Measurements from ENCODE around the gene MAD2L1. TPM values are rescaled to one million over a fixed set of nuclear protein-coding genes. Genes with fewer than 3 reads are reported as not detected.

Gene MAD2L1
- total RNA-seq, 1 donor from 2014 or later, result 13.7 TPM

DNA sequence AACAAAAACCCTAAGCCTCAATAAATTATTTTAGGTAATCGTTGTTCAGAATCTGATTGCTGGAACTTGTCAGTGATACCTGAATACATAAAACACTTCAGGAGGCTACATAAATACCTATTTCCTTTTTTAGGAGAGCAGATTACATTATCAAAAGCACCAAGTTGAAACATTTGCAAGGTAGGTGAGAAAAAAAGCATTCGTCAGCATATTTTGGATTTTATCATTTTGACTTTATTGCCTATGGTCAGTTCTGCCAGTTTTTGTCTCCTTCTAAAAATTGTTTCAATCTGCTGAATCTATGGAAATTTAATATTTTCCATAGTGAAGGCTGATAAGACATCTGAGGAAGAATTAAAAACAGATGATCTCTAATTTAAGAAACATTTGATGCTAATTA, 16.5 kb upstream of the MAD2L1 start:
- no peak overlapping the region for H3K4me3 Mint-ChIP-seq (ENCODE audit: unreplicated experiment)
- H3K36me3 Mint-ChIP-seq (ENCODE audit: unreplicated experiment), result peaks cover 6% of the 10 kb centered on the region
- peaks cover 3% of the 10 kb centered on the region for H3K27me3 Mint-ChIP-seq (ENCODE audit: unreplicated experiment)
- no peaks in the 10 kb centered on the region for H3K9me3 Mint-ChIP-seq (ENCODE audit: unreplicated experiment)
- H3K27ac Mint-ChIP-seq (ENCODE audit: unreplicated experiment), result no peak overlapping the region
- TF ChIP-seq, protein P1, sequence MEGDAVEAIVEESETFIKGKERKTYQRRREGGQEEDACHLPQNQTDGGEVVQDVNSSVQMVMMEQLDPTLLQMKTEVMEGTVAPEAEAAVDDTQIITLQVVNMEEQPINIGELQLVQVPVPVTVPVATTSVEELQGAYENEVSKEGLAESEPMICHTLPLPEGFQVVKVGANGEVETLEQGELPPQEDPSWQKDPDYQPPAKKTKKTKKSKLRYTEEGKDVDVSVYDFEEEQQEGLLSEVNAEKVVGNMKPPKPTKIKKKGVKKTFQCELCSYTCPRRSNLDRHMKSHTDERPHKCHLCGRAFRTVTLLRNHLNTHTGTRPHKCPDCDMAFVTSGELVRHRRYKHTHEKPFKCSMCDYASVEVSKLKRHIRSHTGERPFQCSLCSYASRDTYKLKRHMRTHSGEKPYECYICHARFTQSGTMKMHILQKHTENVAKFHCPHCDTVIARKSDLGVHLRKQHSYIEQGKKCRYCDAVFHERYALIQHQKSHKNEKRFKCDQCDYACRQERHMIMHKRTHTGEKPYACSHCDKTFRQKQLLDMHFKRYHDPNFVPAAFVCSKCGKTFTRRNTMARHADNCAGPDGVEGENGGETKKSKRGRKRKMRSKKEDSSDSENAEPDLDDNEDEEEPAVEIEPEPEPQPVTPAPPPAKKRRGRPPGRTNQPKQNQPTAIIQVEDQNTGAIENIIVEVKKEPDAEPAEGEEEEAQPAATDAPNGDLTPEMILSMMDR (IDR thresholded peaks at IDR 0.05; ENCODE audit: partially characterized antibody, unreplicated experiment), result no peak
- peaks cover 8% of the 10 kb centered on the region for H3K4me1 Mint-ChIP-seq (ENCODE audit: low read depth, unreplicated experiment)
- no peak for DNase-seq

DNA sequence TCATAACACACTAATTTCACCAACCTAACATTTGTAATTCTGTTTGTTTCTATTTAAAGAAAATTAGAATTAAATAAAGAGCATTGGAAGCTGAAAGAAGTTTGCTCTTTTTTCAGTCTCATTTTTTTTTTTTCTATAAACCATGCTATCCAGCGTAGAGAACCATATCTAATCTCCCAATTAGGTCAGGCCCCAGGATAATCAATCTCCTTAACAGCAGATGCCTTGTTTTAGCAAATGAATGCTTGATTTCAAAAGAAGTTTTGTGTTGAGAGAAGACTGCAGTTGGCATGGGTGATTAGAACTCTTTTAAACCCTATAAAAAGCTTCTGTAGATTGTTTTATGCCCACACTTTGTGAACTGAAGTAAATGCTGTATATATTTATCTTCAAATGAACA, 15.6 kb upstream of the MAD2L1 start:
- TF ChIP-seq, protein P1 (IDR thresholded peaks at IDR 0.05; ENCODE audit: partially characterized antibody, unreplicated experiment), result no peak
- DNase-seq, result no peak

DNA sequence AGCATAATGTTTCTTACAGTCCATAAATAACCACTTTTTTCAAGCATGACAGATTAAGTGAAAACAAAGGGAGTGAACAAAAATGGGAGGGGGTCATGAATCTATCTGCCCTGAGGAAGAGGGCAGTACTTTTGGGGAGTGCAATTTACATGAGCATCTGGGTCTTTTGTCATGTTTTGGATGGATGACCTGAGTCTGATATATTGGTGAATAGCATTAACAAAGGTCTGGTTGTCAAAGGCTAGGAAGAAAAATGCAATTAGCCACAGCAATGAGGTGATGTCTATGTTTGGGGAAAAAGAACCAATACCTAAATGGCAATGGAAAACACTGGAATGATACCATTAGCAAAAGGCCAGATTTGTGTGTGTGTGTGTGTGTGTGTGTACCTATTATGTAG, 15.1 kb upstream of the MAD2L1 start:
- Mint-ChIP-seq H3K27me3 (ENCODE audit: unreplicated experiment) (peaks cover 3% of the 10 kb centered on the region), H3K9me3 (ENCODE audit: unreplicated experiment) (no peaks in the 10 kb centered on the region), H3K4me1 (ENCODE audit: low read depth, unreplicated experiment) (peaks cover 8% of the 10 kb centered on the region), H3K4me3 (ENCODE audit: unreplicated experiment) (no peak overlapping the region), H3K27ac (ENCODE audit: unreplicated experiment) (peak overlapping the region; percentile 36), H3K36me3 (ENCODE audit: unreplicated experiment) (no peaks in the 10 kb centered on the region)
- DNase-seq, result no peak
- TF ChIP-seq, protein P1 (IDR thresholded peaks at IDR 0.05; ENCODE audit: partially characterized antibody, unreplicated experiment), result no peak

More for the DNA sequence above, 15.6 kb upstream of the MAD2L1 start:
- Mint-ChIP-seq H3K27ac (ENCODE audit: unreplicated experiment) (no peak overlapping the region), H3K27me3 (ENCODE audit: unreplicated experiment) (peaks cover 3% of the 10 kb centered on the region), H3K36me3 (ENCODE audit: unreplicated experiment) (no peaks in the 10 kb centered on the region), H3K4me3 (ENCODE audit: unreplicated experiment) (no peak overlapping the region), H3K9me3 (ENCODE audit: unreplicated experiment) (no peaks in the 10 kb centered on the region), H3K4me1 (ENCODE audit: low read depth, unreplicated experiment) (peaks cover 8% of the 10 kb centered on the region)

DNA sequence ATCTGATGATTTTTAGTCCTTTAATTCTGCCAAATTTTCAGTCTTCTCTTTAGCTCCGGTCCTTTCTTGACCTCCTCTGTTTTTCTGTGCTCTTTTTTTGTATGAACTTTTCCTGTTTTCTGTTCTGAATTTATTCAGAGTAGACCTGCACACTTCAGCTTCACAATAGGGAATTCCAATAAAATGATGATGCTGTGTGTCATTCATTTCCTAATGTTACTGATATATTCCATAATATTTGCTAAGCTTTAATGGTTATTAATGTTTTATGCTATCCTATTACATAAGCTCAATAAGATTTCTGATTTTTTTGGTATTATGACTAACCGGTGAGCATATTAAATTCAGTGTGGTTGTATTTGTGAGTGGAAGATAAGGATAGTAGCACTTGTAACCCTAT, 13.9 kb upstream of the MAD2L1 start:
- H3K27ac Mint-ChIP-seq (ENCODE audit: unreplicated experiment), result no peak overlapping the region

DNA sequence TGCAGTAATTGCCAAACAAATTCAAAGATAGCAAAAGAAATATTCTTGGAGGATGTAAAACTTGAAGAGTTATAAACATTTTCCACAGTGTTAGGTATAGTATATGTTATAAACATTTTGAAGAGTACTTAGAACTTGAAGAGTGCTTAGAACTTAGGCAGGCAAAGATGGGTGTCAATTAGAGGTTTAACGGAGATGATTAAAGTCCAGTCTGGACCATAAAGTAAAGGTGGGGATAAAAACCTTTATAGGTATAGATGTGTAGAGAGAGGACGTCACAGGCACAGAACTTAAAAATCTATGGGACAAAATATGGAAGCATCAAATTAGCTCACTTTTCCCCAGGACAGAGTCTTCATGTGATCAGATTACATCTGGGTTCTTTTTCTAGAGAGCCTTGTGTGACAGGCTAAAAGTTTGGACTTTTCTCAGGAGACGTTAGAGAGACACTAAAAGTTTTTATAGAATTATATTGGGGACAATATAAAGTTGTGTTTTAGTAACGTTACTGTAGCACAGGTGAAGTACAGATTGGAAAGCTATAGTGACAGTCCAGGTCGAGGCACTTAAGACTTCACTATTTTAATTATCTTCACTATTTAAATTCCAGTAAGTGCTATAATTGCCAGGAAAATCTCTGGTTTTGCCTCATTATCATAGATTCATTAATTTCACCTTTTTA, 13.3 kb upstream of the MAD2L1 start:
- H3K36me3 Mint-ChIP-seq (ENCODE audit: unreplicated experiment), result no peaks in the 10 kb centered on the region

More for the DNA sequence above, 13.9 kb upstream of the MAD2L1 start:
- no peaks in the 10 kb centered on the region for H3K27me3 Mint-ChIP-seq (ENCODE audit: unreplicated experiment)
- H3K4me3 Mint-ChIP-seq (ENCODE audit: unreplicated experiment), result no peak overlapping the region
- no peaks in the 10 kb centered on the region for H3K9me3 Mint-ChIP-seq (ENCODE audit: unreplicated experiment)
- no peaks in the 10 kb centered on the region for H3K36me3 Mint-ChIP-seq (ENCODE audit: unreplicated experiment)
- peaks cover 8% of the 10 kb centered on the region for H3K4me1 Mint-ChIP-seq (ENCODE audit: low read depth, unreplicated experiment)
- DNase-seq, result no peak
- TF ChIP-seq, protein P1 (IDR thresholded peaks at IDR 0.05; ENCODE audit: partially characterized antibody, unreplicated experiment), result no peak

More for the DNA sequence above, 13.3 kb upstream of the MAD2L1 start:
- TF ChIP-seq, protein P1 (IDR thresholded peaks at IDR 0.05; ENCODE audit: partially characterized antibody, unreplicated experiment), result no peak
- Mint-ChIP-seq H3K9me3 (ENCODE audit: unreplicated experiment) (no peaks in the 10 kb centered on the region), H3K4me3 (ENCODE audit: unreplicated experiment) (no peak overlapping the region), H3K27ac (ENCODE audit: unreplicated experiment) (no peak overlapping the region), H3K4me1 (ENCODE audit: low read depth, unreplicated experiment) (peaks cover 8% of the 10 kb centered on the region), H3K27me3 (ENCODE audit: unreplicated experiment) (no peaks in the 10 kb centered on the region)
- DNase-seq, result no peak

All from glutamatergic neuron (in vitro differentiated cells).